HG03196 (cell line): ENCODE measurements around the gene RSPH6A.

Experiments
- ATAC-seq: cut with Tn5 transposase; IDR thresholded peaks from one replicate; pipeline ENCODE4 v1.9.1; 2021; ENCODE audit not compliant: unreplicated experiment

The RSPH6A gene

GRCh38 chr19:45825917-45826893, 11.1 kb upstream of the RSPH6A start:
- no peak for ATAC-seq

DNA sequence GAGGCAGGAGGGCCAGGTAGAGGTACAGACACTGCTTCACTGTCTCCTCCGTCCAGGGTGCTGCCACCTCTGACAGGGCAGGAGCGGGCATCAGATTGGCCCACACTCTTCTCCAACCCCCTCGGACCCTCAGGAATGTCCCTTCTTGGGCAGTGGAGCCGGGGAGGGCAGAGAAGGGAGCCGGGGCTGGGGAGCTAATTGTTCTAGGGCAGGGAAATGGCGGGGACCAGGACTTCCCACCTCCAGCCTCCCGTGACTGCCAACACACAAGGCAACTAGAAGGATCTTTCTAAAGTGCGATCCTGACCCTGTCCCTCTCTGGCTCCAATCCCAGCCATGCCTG, 10.1 kb upstream of the RSPH6A start:
- ATAC-seq, result no peak

- no peak for ATAC-seq
These were observed 9.6 kb upstream of the RSPH6A start for GRCh38 chr19:45824531-45825262.

GRCh38 chr19:45824041-45824471, 8.9 kb upstream of the RSPH6A start:
- no peak for ATAC-seq

DNA sequence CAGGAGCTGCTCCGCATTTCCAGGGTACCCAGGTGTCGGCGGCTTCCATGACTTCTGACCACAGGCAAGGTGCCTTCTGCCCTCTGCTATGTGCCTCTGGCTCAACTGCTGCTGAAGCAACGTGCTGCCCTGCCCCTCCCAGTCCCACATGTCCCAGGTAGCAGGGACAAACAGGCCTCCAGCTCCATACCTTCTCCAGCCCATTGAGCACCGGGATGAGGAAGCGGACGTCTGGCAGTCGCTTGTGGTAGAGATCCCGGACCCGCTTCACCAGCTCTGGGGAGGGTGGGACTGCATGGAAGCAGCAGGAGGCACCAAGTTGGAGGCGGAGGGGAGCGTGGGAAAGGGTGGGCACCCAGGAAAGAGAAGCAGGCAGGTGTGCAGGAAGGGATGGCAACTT, 8.1 kb upstream of the RSPH6A start:
- no peak for ATAC-seq

DNA sequence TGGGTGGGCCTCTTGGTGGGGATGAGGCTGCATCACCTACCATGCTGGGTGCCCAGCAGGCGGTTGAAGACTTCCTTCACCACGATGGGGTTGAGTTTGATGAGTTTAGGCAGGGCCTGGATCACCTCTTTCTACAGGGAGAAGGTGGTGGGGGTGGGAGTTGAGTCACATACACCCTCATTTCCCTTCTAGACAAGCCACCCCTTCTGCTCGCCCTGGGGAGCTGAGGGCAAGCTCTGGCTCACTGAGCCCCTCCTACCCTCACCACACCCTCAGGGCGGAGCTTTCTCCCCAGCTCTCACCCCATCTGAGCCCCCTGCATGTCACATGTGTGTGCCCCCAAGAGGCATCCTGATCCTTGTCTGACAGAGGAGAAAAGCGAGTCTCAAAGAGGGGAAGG, 7.6 kb upstream of the RSPH6A start:
- ATAC-seq, result no peak

DNA sequence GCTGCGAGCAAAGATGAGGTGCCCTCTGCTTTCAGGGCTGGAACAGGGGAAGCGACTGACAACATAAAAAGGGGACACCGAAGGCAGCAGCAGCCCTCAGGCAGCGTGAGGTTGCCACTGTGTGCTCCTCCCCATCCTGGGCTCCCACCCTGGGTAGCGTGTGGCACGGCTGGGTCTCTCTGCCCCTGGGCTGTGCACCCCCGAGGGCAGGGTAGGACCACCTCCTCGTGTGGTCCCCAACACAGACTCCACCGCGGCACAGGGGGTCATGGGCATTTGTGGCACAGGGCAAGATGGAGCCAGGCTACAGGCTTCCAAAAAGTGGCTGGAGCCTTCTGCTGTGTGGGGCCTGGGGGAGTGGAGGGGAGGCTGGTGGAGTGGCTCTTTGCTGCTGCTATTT, 6.5 kb upstream of the RSPH6A start:
- ATAC-seq, result no peak

GRCh38 chr19:45821103-45821521, 6.0 kb upstream of the RSPH6A start:
- no peak for ATAC-seq

GRCh38 chr19:45820413-45821102, 5.5 kb upstream of the RSPH6A start:
- ATAC-seq, result no peak

DNA sequence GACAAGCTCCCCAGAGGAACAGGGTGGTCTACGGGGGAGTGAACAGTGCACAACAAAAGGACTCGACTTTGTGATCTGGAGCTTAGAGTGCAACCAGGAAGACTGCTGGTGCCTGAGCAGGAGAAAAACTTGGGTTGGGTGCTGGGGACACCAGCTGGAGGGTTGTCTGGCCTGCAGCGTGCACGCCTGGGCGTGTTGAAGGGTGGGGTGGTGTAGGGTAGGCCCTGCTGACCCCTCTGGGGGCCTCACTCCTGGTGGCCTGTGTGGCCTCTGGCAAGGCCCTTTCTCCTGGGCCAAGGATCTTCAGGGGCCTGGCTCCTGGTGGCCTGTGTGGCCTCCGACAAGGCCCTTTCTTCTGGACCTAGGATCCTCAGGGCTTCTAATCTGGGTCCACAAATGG, 4.7 kb upstream of the RSPH6A start:
- no peak for ATAC-seq

GRCh38 chr19:45817725-45818301, 2.7 kb upstream of the RSPH6A start:
- ATAC-seq, result no peak

DNA sequence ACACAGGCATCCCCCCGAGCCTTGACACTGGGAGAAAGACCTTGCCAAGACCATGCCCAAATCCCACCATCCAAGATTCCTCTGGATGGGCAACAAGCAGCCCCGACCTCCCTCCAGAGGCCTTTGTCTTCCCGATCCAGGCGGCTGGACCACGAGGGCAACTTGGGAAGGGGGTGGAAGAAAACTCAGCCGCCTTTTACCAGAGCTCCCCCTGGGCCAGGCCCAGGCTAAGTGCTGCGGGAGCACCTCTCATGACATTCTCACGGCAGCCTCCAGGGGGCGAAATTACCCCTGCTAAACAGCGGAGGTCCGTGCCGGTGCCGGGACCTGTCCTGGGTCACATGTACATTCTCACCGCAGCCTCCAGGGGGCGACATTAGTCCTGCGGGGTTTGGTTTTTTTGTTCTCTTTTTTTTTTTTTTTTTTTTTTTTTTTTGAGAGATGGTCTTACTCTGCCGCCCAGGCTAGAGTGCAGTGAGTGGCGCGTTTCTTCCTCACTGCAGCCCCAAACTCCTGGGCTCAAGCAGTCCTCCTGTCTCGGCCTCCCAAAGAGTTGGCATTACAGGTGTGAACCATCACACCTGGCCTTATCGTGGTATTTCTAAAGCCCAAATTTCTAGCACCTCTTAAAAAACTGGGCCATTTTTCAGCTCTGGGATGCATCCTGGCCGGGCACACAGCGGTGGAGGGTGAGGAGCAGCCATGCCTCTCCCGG, 2.1 kb upstream of the RSPH6A start:
- ATAC-seq, result peak; percentile 66

GRCh38 chr19:45816236-45817009, 1.3 kb upstream of the RSPH6A start:
- no peak for ATAC-seq

DNA sequence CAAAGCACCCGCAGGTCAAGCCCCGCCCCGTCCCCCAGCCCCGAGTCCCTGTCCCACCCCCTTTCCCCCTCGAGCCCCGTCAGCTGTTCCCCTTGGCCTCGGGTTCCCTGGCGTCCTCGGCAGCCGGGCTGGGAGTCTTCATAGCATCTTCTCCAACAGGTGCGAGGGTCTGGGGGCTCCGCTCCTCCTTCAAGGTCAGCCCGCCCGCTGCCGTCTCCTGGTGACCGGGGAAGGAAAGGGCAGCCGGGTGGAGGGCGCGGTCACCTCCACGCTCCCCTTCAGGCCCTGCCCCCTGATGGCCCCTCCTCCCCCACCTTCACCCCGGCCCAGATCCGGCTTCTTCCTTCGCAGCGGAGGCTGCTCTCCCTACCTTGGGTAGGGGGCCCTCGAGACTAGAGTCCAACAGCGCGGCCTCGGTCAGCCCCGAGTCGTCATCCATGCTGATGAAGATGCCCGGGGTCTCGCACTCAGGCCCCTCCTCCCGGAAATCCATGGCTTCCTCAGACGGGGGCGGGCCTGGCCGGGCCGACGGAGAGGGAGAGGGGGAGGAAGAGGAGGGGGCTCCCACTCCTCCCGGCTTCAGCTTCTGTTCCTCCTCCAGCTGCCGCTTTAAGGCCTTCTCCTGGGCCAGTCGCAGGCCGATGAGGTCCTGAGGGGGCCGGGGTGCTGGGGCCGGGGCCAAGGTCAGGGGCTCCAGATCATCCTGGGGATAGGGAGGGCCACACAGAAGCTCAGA, 541 bp upstream of the RSPH6A start:
- ATAC-seq, result no peak

DNA sequence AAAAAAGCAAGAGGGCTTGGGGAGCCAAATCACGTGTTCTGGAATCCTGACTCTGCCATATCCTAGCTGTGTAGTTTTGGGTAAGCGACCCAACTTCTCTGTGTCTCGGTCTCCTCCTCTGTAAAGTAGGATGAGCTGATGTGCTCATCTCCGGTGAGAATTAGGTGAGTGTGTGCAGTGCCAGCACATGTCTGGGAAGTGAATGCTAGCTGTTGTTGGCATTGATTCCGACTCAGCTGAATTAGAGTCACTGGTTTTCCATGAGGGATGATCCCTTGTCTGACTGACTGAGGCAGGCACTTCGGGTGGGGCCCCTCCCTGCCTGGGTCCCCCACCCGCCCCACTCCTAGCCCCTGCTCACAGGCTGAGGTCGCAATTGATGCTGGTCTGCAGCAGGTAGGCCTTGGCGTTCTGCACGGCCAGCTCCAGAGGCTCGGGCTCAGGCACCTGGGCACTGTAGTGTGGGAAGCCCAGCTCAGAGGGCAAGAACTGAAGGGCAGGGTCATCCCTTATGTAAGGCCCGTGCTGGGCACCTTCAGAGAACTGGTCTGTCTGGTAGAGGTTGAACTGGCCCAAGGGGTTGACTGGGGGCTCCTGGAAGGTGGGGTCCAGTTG, 835 bp downstream of the RSPH6A start:
- no peak for ATAC-seq

DNA sequence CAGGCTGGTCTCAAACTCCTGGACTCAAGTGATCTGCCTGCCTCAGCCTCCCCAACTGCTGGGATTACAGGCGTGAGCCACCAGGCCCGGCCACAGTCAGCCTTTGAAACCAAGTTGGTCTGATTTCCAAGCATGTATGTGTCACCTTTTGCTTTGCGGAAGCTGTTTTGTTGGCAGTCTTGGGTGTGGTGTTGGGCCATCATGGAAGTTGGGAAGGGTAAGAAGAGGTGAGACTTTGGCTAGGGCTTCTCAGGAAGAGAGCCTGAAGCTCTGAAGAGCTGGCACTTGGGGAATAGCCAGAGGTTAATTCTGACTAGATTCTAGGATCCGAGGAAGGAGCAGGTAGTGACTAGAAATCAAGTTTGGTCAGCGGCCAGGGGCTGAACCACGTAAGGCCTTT, 2.8 kb downstream of the RSPH6A start:
- ATAC-seq, result no peak

DNA sequence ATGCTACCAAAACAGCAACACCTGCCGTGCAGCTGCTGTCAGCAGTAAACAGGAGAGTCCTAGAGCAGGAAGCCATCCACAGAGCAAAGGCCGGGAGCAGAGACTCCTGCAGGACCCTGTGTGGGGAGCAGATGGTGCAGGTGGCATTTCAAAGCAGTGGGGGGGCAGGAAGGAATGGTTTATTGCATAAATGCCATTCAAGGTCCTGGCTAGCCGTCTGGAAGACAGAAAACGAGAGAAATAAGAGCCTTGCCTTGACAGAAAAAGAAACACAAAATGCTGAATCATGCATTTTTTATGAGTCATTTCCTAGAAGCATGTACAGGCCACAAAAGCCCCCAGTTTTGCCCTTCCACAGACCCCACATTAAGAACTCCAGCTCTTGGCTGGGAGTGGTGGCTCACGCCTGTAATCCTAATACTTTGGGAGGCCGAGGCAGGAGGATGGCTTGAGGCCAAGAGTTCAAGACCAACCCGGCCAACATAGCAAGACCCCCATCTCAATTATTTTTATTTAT, 5.4 kb downstream of the RSPH6A start:
- no peak for ATAC-seq

- ATAC-seq, result no peak
These were observed 9.4 kb downstream of the RSPH6A start for GRCh38 chr19:45805719-45806118.

DNA sequence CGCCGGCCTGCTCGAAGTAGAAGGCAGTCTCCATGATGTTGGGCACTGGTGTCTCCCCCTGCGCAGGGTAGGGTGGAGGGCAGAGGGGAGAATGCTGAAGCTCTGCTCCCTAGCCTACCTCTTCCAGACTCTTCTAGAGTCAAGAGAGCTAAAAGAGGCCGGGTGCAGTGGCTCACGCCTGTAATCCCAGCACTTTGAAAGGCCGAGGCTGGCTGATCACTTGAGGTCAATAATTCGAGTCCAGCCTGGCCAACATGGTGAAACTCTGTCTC, 10.2 kb downstream of the RSPH6A start:
- ATAC-seq, result no peak
